ENCODE data around the gene RSF1. TPM values are rescaled to one million over a fixed set of nuclear protein-coding genes. Genes with fewer than 3 reads are reported as not detected.
A peak's percentile ranks its signal among the peaks of the same experiment; 100 is the strongest.

RSF1 gene
- total RNA-seq, 1 donor from 2014 or later = 68.8 TPM

GRCh38 chr11:77661670-77662069 is 158.9 kb downstream of the RSF1 start:
- no peak overlapping the region for H3K4me3 Mint-ChIP-seq
- CTCF ChIA-PET = no interaction called here

GRCh38 chr11:77660947-77661346 is 159.6 kb downstream of the RSF1 start:
- POLR2A ChIA-PET = interaction anchor here (0.6 to 1.0 kb wide), 3 partner anchors 11 to 23 kb away, joined by 3 to 5 read pairs (median 4); partner anchors contain the start of gene CLNS1A

More at GRCh38 chr11:77661670-77662069, 158.9 kb downstream of the RSF1 start:
- peaks cover 10% of the 10 kb centered on the region for H3K36me3 Mint-ChIP-seq (ENCODE audit: low read depth)
- DNase-seq (no peak), ATAC-seq (ENCODE audit: low read depth) (no peak)
- POLR2A ChIA-PET = interaction anchor here (0.7 to 1.0 kb wide), 3 partner anchors 10 to 242 kb away, joined by 3 to 5 read pairs (median 3); partner anchors contain the start of gene CLNS1A
- peaks cover 30% of the 10 kb centered on the region for H3K4me1 Mint-ChIP-seq
- no peak for TF ChIP-seq CTCF (IDR thresholded peaks at IDR 0.05)
- no peaks in the 10 kb centered on the region for H3K27me3 Mint-ChIP-seq
- intact Hi-C loops (cut with micrococcal nuclease) = loop anchor here (1.0 kb wide), 1 partner anchor 24 kb away; the partner anchor contains the start of gene CLNS1A
- H3K9me3 Mint-ChIP-seq = no peaks in the 10 kb centered on the region
- no peak overlapping the region for H3K27ac Mint-ChIP-seq

GRCh38 chr11:77658213-77659013 is 162.1 kb downstream of the RSF1 start:
- ATAC-seq (ENCODE audit: low read depth) (no peak), DNase-seq (no peak)
- POLR2A ChIA-PET = no interaction called here
- Mint-ChIP-seq H3K9me3 (no peaks in the 10 kb centered on the region), H3K27ac (no peak overlapping the region), H3K4me1 (peaks cover 30% of the 10 kb centered on the region), H3K36me3 (ENCODE audit: low read depth) (peaks cover 2% of the 10 kb centered on the region), H3K27me3 (no peaks in the 10 kb centered on the region), H3K4me3 (no peak overlapping the region)
- intact Hi-C loops (cut with micrococcal nuclease) = no loop called here
- no peak for TF ChIP-seq CTCF (IDR thresholded peaks at IDR 0.05)
- CTCF ChIA-PET = no interaction called here

More at GRCh38 chr11:77660947-77661346, 159.6 kb downstream of the RSF1 start:
- CTCF ChIA-PET = interaction anchor here (1.0 kb wide), 1 partner anchor 42 kb away, joined by 5 read pairs; no protein-coding TSS in a partner anchor
- H3K4me3 Mint-ChIP-seq = peak overlapping the region; percentile 55
- ATAC-seq (ENCODE audit: low read depth) = no peak
- no peak for DNase-seq
- no peak for TF ChIP-seq CTCF (IDR thresholded peaks at IDR 0.05)
- peaks cover 7% of the 10 kb centered on the region for H3K36me3 Mint-ChIP-seq (ENCODE audit: low read depth)
- intact Hi-C loops (cut with micrococcal nuclease) = loop anchor here (1.0 kb wide), 1 partner anchor 24 kb away; the partner anchor contains the start of gene CLNS1A
- H3K27ac Mint-ChIP-seq = peak overlapping the region; percentile 30
- peaks cover 30% of the 10 kb centered on the region for H3K4me1 Mint-ChIP-seq
- H3K9me3 Mint-ChIP-seq = no peaks in the 10 kb centered on the region
- no peaks in the 10 kb centered on the region for H3K27me3 Mint-ChIP-seq

GRCh38 chr11:77656362-77656761 is 164.2 kb downstream of the RSF1 start:
- intact Hi-C loops (cut with micrococcal nuclease) = no loop called here
- CTCF ChIA-PET = no interaction called here
- no peak for ATAC-seq (ENCODE audit: low read depth)

More at GRCh38 chr11:77656362-77656761, 164.2 kb downstream of the RSF1 start:
- POLR2A ChIA-PET = no interaction called here
- DNase-seq = no peak
- no peaks in the 10 kb centered on the region for H3K9me3 Mint-ChIP-seq
- H3K36me3 Mint-ChIP-seq (ENCODE audit: low read depth) = no peaks in the 10 kb centered on the region
- H3K27me3 Mint-ChIP-seq = no peaks in the 10 kb centered on the region
- no peak overlapping the region for H3K4me3 Mint-ChIP-seq
- no peak for TF ChIP-seq CTCF (IDR thresholded peaks at IDR 0.05)
- H3K4me1 Mint-ChIP-seq = peaks cover 16% of the 10 kb centered on the region
- H3K27ac Mint-ChIP-seq = no peak overlapping the region

All from activated B cell treated with CpG ODN at 0.5 μM for 24 hours (primary cell).